Measurements from ENCODE around the gene RNU2-1. TPM values are rescaled to one million over a fixed set of nuclear protein-coding genes. Genes with fewer than 3 reads are reported as not detected.
A peak's percentile ranks its signal among the peaks of the same experiment; 100 is the strongest.
"Not testable (repeated sequence)": the region's sequence is repeated elsewhere in the genome, so short reads cannot be mapped to it uniquely, and the experiment has no call there.

Gene RNU2-1
- total RNA-seq, 1 donor: not detected

- Histone ChIP-seq H3K27ac (ENCODE audit: low read depth, low read length) (peak overlapping the region; percentile 76), H3K9me3 (ENCODE audit: low read depth, low read length) (no peaks in the 10 kb centered on the region), H3K79me2 (ENCODE audit: insufficient read depth, low read length) (peaks cover 18% of the 10 kb centered on the region), H3K36me3 (ENCODE audit: insufficient read depth, low read length) (peaks cover 59% of the 10 kb centered on the region), H3K27me3 (ENCODE audit: insufficient read depth, low read length) (no peaks in the 10 kb centered on the region), H3K4me2 (ENCODE audit: insufficient read depth, low read length) (peak overlapping the region; percentile 92), H3K4me1 (ENCODE audit: insufficient read depth, low read length) (peaks cover 22% of the 10 kb centered on the region), H3K4me3 (ENCODE audit: insufficient read depth, low read length) (no peak overlapping the region), H4K20me1 (ENCODE audit: insufficient read depth, low read length) (no peaks in the 10 kb centered on the region), H2AFZ (ENCODE audit: low read length) (no peak overlapping the region)
- DNase-seq (ENCODE audit: insufficient read length, low spot score, missing footprints): no peak
- TF ChIP-seq, protein P1, sequence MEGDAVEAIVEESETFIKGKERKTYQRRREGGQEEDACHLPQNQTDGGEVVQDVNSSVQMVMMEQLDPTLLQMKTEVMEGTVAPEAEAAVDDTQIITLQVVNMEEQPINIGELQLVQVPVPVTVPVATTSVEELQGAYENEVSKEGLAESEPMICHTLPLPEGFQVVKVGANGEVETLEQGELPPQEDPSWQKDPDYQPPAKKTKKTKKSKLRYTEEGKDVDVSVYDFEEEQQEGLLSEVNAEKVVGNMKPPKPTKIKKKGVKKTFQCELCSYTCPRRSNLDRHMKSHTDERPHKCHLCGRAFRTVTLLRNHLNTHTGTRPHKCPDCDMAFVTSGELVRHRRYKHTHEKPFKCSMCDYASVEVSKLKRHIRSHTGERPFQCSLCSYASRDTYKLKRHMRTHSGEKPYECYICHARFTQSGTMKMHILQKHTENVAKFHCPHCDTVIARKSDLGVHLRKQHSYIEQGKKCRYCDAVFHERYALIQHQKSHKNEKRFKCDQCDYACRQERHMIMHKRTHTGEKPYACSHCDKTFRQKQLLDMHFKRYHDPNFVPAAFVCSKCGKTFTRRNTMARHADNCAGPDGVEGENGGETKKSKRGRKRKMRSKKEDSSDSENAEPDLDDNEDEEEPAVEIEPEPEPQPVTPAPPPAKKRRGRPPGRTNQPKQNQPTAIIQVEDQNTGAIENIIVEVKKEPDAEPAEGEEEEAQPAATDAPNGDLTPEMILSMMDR (IDR thresholded peaks at IDR 0.05; ENCODE audit: extremely low read depth, low read depth, low read length): no peak
These were observed 23.2 kb downstream of the RNU2-1 start for GRCh38 chr17:43210576-43210975.

DNA sequence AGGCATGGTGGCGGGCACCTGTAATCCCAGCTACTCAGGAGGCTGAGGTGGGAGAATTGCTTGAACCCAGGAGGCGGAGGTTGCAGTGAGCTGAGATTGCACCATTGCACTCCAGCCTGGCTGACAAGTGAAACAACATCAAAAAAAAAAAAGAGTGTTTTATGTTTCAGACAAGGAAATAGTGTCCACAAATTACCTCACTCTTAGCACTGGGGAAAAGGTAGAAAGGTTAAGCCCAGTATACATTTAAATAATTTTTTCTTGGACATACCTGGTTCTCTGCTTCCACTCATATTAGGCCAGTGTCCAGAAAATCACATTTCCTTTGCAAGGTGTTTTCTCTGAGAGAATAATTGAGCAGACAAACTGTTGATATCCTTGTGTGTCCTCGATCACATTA is 30.8 kb downstream of the RNU2-1 start:
- not testable (repeated sequence) for H3K4me2 ChIP-seq (ENCODE audit: insufficient read depth, low read length); H4K20me1 ChIP-seq (ENCODE audit: insufficient read depth, low read length); H3K9me3 ChIP-seq (ENCODE audit: low read depth, low read length); H2AFZ ChIP-seq (ENCODE audit: low read length); H3K27me3 ChIP-seq (ENCODE audit: insufficient read depth, low read length); H3K4me1 ChIP-seq (ENCODE audit: insufficient read depth, low read length); DNase-seq (ENCODE audit: insufficient read length, low spot score, missing footprints); H3K79me2 ChIP-seq (ENCODE audit: insufficient read depth, low read length); H3K4me3 ChIP-seq (ENCODE audit: insufficient read depth, low read length); H3K27ac ChIP-seq (ENCODE audit: low read depth, low read length)
- H3K36me3 ChIP-seq (ENCODE audit: insufficient read depth, low read length): peaks cover 85% of the 10 kb centered on the region

DNA sequence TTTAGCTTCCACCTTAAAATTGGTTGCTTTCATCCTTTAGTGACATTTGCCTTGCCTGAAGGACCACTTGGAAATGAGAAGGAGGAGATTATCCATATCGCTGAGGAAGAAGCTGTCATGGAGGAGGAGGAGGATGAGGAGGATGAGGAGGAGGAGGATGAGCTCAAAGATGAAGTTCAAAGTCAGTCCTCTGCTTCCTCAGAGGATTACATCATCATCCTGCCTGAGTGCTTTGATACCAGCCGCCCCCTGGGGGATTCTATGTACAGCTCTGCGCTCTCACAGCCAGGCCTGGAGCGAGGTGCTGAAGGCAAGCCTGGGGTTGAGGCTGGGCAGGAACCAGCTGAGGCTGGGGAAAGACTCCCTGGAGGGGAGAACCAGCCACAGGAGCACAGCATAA is 33.6 kb downstream of the RNU2-1 start:
- no peaks in the 10 kb centered on the region for H3K79me2 ChIP-seq (ENCODE audit: insufficient read depth, low read length)
- no peaks in the 10 kb centered on the region for H3K4me1 ChIP-seq (ENCODE audit: insufficient read depth, low read length)
- DNase-seq (ENCODE audit: insufficient read length, low spot score, missing footprints): no peak
- TF ChIP-seq, protein P1 (IDR thresholded peaks at IDR 0.05; ENCODE audit: extremely low read depth, low read depth, low read length): no peak
- H3K4me3 ChIP-seq (ENCODE audit: insufficient read depth, low read length): no peak overlapping the region
- H2AFZ ChIP-seq (ENCODE audit: low read length): no peak overlapping the region
- H3K4me2 ChIP-seq (ENCODE audit: insufficient read depth, low read length): no peak overlapping the region
- H3K36me3 ChIP-seq (ENCODE audit: insufficient read depth, low read length): peaks cover 89% of the 10 kb centered on the region
- no peaks in the 10 kb centered on the region for H3K27me3 ChIP-seq (ENCODE audit: insufficient read depth, low read length)
- no peak overlapping the region for H3K27ac ChIP-seq (ENCODE audit: low read depth, low read length)
- no peaks in the 10 kb centered on the region for H4K20me1 ChIP-seq (ENCODE audit: insufficient read depth, low read length)
- H3K9me3 ChIP-seq (ENCODE audit: low read depth, low read length): no peaks in the 10 kb centered on the region

DNA sequence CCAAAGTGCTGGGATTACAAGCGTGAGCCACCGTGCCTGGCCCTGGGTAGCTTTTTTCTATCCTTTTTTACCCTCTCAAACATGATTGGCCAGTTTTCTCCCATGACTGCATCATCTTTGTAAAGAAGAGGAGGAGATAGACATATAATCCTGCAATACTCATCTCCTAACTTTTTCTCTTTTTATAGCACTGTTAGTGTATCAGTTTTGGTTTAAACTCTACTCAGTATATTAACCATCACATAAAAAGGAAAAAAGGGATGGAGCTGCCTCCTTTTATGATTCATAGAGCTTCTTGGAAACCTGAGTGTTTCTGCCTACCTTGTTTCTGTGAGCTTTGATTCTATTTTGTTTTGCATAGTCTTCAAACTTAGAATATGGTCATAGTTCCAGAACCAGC is 34.1 kb downstream of the RNU2-1 start:
- H3K27me3 ChIP-seq (ENCODE audit: insufficient read depth, low read length): no peaks in the 10 kb centered on the region
- H2AFZ ChIP-seq (ENCODE audit: low read length): no peak overlapping the region
- H3K79me2 ChIP-seq (ENCODE audit: insufficient read depth, low read length): no peaks in the 10 kb centered on the region
- DNase-seq (ENCODE audit: insufficient read length, low spot score, missing footprints): no peak
- no peaks in the 10 kb centered on the region for H3K9me3 ChIP-seq (ENCODE audit: low read depth, low read length)
- H3K4me3 ChIP-seq (ENCODE audit: insufficient read depth, low read length): no peak overlapping the region
- no peak overlapping the region for H3K4me2 ChIP-seq (ENCODE audit: insufficient read depth, low read length)
- no peaks in the 10 kb centered on the region for H4K20me1 ChIP-seq (ENCODE audit: insufficient read depth, low read length)
- peaks cover 90% of the 10 kb centered on the region for H3K36me3 ChIP-seq (ENCODE audit: insufficient read depth, low read length)
- no peak overlapping the region for H3K27ac ChIP-seq (ENCODE audit: low read depth, low read length)
- no peaks in the 10 kb centered on the region for H3K4me1 ChIP-seq (ENCODE audit: insufficient read depth, low read length)
- TF ChIP-seq, protein P1 (IDR thresholded peaks at IDR 0.05; ENCODE audit: extremely low read depth, low read depth, low read length): no peak

Measured in osteoblast (primary cell).